ENCODE results near the gene THSD8.

THSD8 gene

GRCh38 chr19:12801466-12802266, at the start of gene THSD8, which contains the start of gene PRDX2:
Gene THSD8 (plus strand): TSS chr19:12802069. CDS start chr19:12802072, 3 bp downstream.
Gene PRDX2 (minus strand): TSS chr19:12801800. CDS start chr19:12801261, 539 bp downstream.
- DNase-seq, result peak; percentile 65

GRCh38 chr19:12754465-12755196, 47.2 kb upstream of the THSD8 start:
- DNase-seq, result no peak

DNA sequence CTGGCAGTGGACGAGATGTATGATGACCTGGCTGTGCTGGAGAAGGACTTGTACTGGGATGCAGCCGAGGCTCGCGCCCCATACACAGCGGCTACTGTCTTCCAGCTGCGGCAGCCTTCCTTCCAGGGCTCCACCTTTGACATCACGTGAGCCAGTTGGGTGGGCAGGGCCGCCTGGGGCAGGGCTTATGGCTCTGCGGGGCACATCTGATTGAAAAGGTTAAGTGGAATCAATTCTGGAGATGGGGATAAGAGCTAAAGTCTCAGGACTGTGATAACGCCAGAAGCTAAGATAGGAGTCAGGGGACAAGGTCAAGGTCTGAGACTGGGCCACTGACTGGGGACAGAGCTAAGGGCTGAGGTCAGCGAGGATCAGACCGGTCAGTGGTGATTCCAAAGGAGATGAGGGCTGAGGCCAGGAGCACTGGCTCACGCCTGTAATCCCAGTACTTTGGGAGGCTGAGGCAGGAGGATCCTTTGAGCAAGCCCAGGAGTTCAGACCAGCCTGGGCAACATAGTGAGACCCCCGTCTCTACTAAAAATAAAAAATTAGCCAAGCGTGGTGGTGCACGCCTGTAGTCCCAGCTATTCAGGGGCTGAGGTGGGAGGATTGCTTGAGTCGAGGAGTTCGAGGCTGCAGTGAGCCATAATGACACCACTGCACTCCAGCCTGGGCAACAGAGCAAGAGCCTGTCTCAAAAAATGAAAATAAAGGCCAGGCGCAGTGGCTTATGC, 45.6 kb upstream of the THSD8 start:
- DNase-seq, result no peak

DNA sequence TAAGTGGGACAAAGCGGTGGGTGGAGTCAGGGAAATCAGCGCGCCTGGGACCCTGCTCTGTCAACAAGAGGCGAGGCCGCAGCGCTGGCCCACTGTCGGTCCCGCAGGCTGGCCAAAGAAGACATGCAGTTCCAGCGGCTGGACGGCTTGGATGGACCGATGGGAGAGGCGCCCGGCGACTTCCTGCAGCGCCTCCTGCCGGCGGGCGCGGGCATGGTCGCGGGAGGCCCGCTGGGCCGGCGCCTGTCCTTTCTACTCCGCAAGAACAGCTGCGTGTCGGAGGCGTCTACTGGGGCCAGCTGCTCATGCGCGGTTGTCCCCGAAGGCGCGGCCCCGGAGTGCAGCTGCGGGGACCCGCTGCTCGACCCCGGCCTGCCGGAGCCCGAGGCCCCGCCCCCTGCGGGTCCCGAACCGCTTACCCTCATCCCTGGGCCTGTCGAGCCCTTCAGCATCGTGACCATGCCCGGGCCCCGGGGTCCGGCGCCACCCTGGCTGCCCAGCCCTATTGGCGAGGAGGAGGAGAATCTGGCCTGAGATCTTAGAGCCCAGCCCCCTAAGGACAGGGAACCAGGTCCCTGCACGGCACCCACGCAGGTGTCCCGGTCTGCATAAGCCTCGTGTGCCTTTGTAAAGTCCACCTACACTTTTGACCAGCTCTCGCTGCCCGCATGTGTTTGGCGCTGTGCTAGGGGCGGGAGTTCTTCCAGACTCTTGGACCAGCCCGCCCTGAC, 44.2 kb upstream of the THSD8 start:
- DNase-seq, result peak; percentile 86

DNA sequence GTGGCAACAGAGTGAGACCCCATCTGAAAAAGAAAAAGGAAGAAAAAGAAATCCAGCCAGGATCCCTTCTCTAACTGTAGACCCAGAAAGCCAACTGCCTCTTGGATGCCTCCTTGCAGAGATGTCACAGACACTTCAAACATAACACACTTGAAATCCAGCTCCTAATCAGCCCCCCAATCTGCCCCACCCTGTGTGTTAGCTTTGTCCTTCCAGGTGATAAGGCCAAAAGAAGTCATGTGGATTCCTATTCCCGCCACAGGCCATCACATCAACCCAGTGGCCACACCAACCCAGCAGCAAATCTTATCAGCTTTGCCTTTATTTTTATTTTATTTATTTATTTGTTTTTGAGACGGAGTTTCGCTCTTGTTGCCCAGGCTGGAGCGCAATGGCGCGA, 42.2 kb upstream of the THSD8 start:
- no peak for DNase-seq

GRCh38 chr19:12763100-12763499, 38.8 kb upstream of the THSD8 start:
- no peak for DNase-seq

GRCh38 chr19:12764698-12765097, 37.2 kb upstream of the THSD8 start:
- no peak for DNase-seq

- DNase-seq, result peak; percentile 89
Measured at GRCh38 chr19:12766051-12766521, 35.8 kb upstream of the THSD8 start.

DNA sequence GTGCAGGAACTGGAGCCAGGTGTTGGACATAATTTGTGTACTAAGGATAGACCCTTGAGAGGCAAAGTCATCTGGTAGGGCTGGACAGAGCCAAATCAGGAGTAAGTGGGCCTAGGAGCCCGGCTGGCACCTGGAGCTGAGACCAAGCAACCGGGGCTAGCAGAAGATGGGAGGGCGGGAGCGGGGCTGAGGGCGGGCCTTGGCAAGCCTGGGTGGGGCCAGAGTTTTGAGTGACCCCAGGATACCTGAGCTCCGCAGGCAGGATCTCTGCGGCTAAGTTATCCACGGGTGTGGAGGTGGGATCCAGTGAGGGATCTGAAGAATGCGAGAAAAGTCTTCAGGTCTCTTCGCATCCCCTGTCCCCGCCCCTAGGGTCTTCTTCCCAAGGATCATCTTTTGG, 34.7 kb upstream of the THSD8 start:
- DNase-seq, result no peak

- no peak for DNase-seq
Measured at GRCh38 chr19:12767666-12768065, 34.2 kb upstream of the THSD8 start.

GRCh38 chr19:12769689-12770088, 32.2 kb upstream of the THSD8 start:
- DNase-seq, result no peak

GRCh38 chr19:12770922-12771321, 30.9 kb upstream of the THSD8 start:
- no peak for DNase-seq

- DNase-seq, result no peak
Measured at GRCh38 chr19:12772323-12772722, 29.5 kb upstream of the THSD8 start.

GRCh38 chr19:12773571-12773970, 28.3 kb upstream of the THSD8 start:
- no peak for DNase-seq

DNA sequence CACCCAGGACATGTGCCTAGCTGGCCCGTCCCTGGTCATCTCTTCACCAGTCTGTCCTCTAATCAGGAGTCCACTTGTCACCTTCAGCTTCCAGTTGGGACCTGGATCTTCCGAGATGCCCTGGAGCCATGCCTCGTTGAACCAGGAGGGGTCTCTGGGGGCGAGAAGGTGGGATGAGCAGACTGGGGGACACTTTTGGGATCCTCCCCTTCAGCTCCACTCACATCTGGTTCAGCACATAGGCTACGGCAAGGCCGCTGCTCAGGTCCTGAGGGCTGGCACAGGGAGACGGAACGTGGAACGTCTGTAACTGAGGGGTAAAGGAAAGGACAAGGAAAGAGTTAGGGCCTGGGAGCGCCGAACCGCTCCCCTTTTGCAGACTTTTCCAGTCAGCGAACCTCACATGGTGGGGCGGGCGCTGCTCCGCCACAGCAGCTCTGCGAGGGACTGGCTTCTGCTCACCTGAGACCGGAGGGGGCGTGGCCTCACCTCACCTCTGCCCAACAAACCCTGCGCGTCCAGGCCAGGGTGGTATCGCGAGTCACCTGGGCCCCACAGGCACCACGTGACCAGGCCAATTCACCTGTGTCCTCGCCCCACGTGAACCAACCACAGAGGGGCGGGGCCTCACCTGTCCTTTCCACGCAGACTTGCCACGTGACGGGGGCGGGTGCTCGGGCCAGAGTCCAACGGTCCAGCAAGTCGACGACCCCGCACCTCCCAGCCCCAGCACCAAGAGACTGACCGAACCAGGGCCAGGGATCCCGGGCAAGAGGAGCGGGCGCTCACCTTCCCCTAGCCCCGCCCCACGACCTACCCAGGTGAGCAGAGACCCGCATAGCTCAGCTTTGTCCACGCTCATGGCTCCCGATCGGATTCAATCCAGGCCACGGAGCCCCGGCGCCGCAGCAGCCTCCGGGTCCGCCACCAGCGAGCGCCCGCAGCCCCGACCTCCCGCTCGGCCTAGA, 27.0 kb upstream of the THSD8 start, which contains the start of gene HOOK2:
HOOK2 (minus strand) TSS at position 965 of the 968 bp plus-strand sequence; CDS start at position 862, 103 bp downstream.
- DNase-seq, result no peak

GRCh38 chr19:12777217-12778016, 24.5 kb upstream of the THSD8 start:
- peak; percentile 76 for DNase-seq

DNA sequence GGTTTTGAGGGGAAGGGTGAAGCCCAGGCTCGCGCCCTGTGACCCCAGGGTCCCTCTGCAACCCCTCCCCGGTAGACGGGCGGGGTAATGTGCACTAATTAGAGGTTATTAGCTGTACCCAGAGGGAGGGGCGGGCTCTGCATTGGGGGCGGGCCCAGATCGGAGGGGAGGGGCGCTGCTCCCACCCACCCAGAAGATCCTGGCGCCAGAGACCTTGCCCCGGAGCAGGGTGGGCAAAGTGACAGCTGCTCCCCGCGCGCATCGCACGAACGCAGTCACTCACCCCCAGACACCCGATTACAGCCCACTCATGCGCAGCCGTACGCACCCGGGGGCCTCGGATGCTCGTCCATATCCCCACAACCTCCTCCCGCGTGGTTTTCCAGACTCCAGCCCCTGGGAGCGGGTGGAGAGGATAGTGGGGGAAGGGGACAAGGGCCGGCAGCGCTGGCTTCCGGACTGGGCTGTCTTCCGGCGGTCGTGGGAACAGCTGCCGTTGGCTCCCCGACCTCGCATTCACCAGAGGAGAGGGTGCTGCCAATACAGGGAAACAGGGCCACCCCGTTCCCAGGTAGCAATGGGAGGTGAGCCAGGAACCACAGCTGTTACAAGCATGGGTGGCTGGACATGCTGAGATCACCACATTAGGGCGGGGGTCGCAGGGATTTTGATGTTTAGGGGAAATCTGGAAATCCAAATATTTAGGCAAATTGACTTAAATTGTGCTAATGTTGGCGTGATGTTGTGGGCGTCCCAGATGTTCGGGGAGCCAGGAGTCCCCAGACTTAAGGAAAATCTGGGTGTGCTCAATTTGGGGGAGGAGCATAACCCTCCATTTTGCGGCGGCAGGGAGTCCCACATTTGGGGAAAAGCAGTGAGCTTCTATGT, 23.6 kb upstream of the THSD8 start:
- no peak for DNase-seq

- no peak for DNase-seq
Measured at GRCh38 chr19:12778905-12779161, 23.0 kb upstream of the THSD8 start.

- no peak for DNase-seq
Measured at GRCh38 chr19:12779162-12779993, 22.5 kb upstream of the THSD8 start.
